CD4-positive, alpha-beta T cell (primary cell): ENCODE measurements around the gene CALCR. TPM values are rescaled to one million over a fixed set of nuclear protein-coding genes. Genes with fewer than 3 reads are reported as not detected.
A peak's percentile ranks its signal among the peaks of the same experiment; 100 is the strongest.

ENCODE experiments used
- ATAC-seq: fragments of 200-7000 bp; cut with Tn5 transposase; one replicate; pipeline ENCODE4 v1.10.0; 2022; ENCODE audit warnings: mild to moderate bottlenecking; ENCODE audit not compliant: poor library complexity
- CTCF ChIA-PET: fragments of 350-600 bp; sonication (Branson Sonifier 250); formaldehyde crosslinking; loops from one replicate; lab custom pipeline; 2021; ENCODE audit warnings: antibody characterized with exemption, inconsistent platforms; lab: Charles Lee
- POLR2A ChIA-PET: fragments of 350-600 bp; sonication (Branson Sonifier 250); formaldehyde crosslinking; loops from one replicate; lab custom pipeline; 2021; ENCODE audit warnings: antibody characterized with exemption, inconsistent platforms; lab: Charles Lee
- DNase-seq, 14 experiments: peaks; one replicate each; pipeline ENCODE4 v3.0.0-alpha.2; 2013 to 2020; ENCODE audit warnings: mixed read lengths in 2 of 14
- H3K27ac ChIP-seq, 2 donors: one replicate each; pipeline versions ENCODE4 v1.5.1 to v1.7.0; 2013; ENCODE audit warnings: low read length in 2 of 2, low read depth in 1 of 2, mild to moderate bottlenecking in 1 of 2
- H3K27me3 ChIP-seq, 2 experiments: 1 replicate in 1 of 2; 2 replicates in 1 of 2; pipeline versions ENCODE4 v1.6.1 to v1.7.0; 2013; ENCODE audit warnings: low read length in 2 of 2, control low read depth in 1 of 2, mild to moderate bottlenecking in 1 of 2, moderate library complexity in 1 of 2; ENCODE audit not compliant: insufficient read depth in 2 of 2, control insufficient read depth in 1 of 2
- H3K36me3 ChIP-seq: one replicate; pipeline ENCODE4 v1.6.1; 2013; ENCODE audit warnings: low read length, control low read depth; ENCODE audit not compliant: insufficient read depth
- H3K4me1 ChIP-seq: one replicate; pipeline ENCODE4 v1.6.1; 2013; ENCODE audit warnings: low read length, control low read depth; ENCODE audit not compliant: insufficient read depth
- H3K4me3 ChIP-seq: one replicate; pipeline ENCODE4 v1.5.1; 2013; ENCODE audit warnings: mild to moderate bottlenecking, low read length, moderate library complexity
- H3K9me3 ChIP-seq, 2 experiments: 1 replicate in 1 of 2; 2 replicates in 1 of 2; pipeline versions ENCODE4 v1.6.1 to v1.7.0; 2013; ENCODE audit warnings: low read length in 2 of 2, mild to moderate bottlenecking in 2 of 2, control low read depth in 1 of 2, moderate library complexity in 1 of 2; ENCODE audit not compliant: control insufficient read depth in 1 of 2, insufficient read depth in 1 of 2
- H3K27ac Mint-ChIP-seq: one replicate; pipeline ENCODE4 v1.8.0; 2020; ENCODE audit warnings: mixed read lengths
- H3K27me3 Mint-ChIP-seq: one replicate; pipeline ENCODE4 v1.8.0; 2021; ENCODE audit warnings: mixed read lengths
- H3K36me3 Mint-ChIP-seq: one replicate; pipeline ENCODE4 v1.8.0; 2021; ENCODE audit warnings: low read depth, mixed read lengths
- H3K4me1 Mint-ChIP-seq: one replicate; pipeline ENCODE4 v1.8.0; 2021; ENCODE audit warnings: low read depth, mixed read lengths
- H3K4me3 Mint-ChIP-seq: one replicate; pipeline ENCODE4 v1.8.0; 2020; ENCODE audit warnings: mild to moderate bottlenecking, mixed read lengths
- H3K9me3 Mint-ChIP-seq: one replicate; pipeline ENCODE4 v1.8.0; 2020; ENCODE audit warnings: mixed read lengths
- intact Hi-C, 2 experiments: fragments of 100-400 bp; cut with DNase I in 1 of 2; cut with micrococcal nuclease in 1 of 2; formaldehyde crosslinking; loops; one replicate each; pipeline versions ENCODE4 v1.15.1 to v1.9.0; 2023 to 2025; cut with DNase I, micrococcal nuclease
- total RNA-seq, 174 experiments: library from RNA in 2 of 174; stranded (reverse) in 2 of 174; gene quantifications; one replicate each; pipeline ENCODE4 v1.2.3 and lab custom pipeline; 2021 to 2026
- TF ChIP-seq, protein P1 (sequence below): fragments of 200-600 bp; IDR thresholded peaks from one replicate; pipeline ENCODE4 v1.8.0; 2022; ENCODE audit warnings: antibody characterized with exemption, mild to moderate bottlenecking

The CALCR gene
- total RNA-seq, 2 experiments from 2014 or later: not detected

DNA sequence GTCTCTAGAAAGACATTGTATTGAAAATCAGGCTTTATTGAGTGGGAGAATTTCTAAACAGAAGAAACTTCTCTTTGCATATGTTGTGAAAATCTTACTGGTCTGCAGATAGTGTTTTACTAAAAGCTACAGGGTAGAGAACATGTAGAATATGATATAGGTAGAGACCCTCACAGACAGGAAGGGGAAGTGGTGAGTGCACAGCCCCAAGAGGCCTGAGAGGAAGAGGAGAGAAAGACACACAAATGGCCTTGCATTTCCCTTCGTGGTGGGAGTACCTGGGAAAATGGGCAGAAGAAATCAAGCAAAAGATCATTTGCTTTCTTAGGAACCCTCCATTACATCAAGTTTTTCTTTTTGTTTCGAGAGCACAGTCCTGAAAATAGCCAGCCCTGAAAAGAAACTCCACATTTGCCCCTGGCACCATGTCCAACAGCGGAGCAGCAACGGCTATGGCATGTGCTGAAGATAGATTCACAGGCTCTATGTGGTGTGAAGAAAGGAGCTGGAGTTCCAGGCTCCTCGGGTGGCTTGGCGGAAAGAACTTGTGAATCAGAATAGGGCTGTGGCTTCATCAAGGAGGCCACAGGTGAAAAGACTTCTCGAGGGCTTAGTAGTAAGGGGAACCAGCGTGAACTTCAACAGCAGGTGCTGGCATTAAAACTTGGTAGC lies 143.5 kb downstream of the CALCR start:
- no peak overlapping the region for H3K4me3 ChIP-seq
- intact Hi-C loops: no loop called here
- Mint-ChIP-seq H3K27ac (no peak overlapping the region), H3K4me3 (no peak overlapping the region), H3K4me1 (no peaks in the 10 kb centered on the region), H3K27me3 (peaks cover 8% of the 10 kb centered on the region), H3K9me3 (no peaks in the 10 kb centered on the region), H3K36me3 (no peaks in the 10 kb centered on the region)
- H3K9me3 ChIP-seq: peaks cover 0 to 3% of the 10 kb centered on the region in 2 experiments
- ATAC-seq: no peak
- CTCF ChIA-PET: no interaction called here
- POLR2A ChIA-PET: no interaction called here
- no peaks in the 10 kb centered on the region for H3K27me3 ChIP-seq
- TF ChIP-seq, protein P1, sequence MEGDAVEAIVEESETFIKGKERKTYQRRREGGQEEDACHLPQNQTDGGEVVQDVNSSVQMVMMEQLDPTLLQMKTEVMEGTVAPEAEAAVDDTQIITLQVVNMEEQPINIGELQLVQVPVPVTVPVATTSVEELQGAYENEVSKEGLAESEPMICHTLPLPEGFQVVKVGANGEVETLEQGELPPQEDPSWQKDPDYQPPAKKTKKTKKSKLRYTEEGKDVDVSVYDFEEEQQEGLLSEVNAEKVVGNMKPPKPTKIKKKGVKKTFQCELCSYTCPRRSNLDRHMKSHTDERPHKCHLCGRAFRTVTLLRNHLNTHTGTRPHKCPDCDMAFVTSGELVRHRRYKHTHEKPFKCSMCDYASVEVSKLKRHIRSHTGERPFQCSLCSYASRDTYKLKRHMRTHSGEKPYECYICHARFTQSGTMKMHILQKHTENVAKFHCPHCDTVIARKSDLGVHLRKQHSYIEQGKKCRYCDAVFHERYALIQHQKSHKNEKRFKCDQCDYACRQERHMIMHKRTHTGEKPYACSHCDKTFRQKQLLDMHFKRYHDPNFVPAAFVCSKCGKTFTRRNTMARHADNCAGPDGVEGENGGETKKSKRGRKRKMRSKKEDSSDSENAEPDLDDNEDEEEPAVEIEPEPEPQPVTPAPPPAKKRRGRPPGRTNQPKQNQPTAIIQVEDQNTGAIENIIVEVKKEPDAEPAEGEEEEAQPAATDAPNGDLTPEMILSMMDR: no peak
- H3K4me1 ChIP-seq: no peaks in the 10 kb centered on the region
- H3K27ac ChIP-seq: no peak overlapping the region
- no peak for DNase-seq
- no peaks in the 10 kb centered on the region for H3K36me3 ChIP-seq

DNA sequence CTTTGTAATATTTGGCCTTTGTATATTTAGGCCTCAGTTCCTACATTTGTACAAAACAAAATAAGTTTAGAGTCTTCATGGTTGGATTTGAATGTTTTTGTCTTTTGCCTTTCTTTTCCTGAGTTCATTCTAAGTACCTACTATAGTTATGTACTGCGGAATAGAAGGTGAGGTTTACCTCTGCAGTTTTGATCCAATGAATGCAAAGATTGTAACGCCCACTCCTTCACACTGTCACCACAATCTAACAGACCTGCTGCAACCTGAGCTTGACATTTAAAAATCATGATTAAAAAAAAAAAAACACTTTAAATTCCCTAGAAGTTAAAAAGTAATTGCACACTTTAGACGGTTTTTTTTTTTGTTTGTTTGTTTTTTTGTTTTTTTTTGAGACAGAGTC lies 145.0 kb downstream of the CALCR start:
- H3K9me3 ChIP-seq: peaks cover 0 to 3% of the 10 kb centered on the region in 2 experiments
- POLR2A ChIA-PET: no interaction called here
- Mint-ChIP-seq H3K4me1 (no peaks in the 10 kb centered on the region), H3K27ac (no peak overlapping the region), H3K4me3 (no peak overlapping the region), H3K36me3 (no peaks in the 10 kb centered on the region), H3K27me3 (peaks cover 4% of the 10 kb centered on the region), H3K9me3 (no peaks in the 10 kb centered on the region)
- TF ChIP-seq, protein P1: no peak
- H3K4me1 ChIP-seq: no peaks in the 10 kb centered on the region
- ATAC-seq (no peak), DNase-seq (peak in 1 of 14 experiments; percentile 3)
- intact Hi-C loops: no loop called here
- no peaks in the 10 kb centered on the region for H3K36me3 ChIP-seq
- H3K27me3 ChIP-seq: no peaks in the 10 kb centered on the region
- CTCF ChIA-PET: no interaction called here
- no peak overlapping the region for H3K27ac ChIP-seq
- no peak overlapping the region for H3K4me3 ChIP-seq

DNA sequence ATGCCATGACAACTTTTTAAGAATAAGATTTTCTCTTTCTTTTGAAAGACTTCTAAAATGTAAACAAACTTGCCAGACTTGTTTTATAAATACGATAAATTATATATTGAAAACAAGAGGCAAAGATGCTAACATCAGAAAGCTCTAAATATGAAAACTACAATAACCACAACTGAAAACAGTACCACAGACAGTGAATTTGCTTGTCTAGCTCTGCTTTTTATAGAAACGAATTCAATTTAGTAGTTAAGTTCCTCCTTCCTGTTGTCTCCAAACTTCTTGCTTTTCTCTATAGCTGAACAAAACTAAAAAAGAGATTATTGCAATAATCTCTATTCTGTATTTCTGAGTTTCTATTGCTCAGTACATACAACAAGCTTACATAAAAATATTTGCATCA lies 147.4 kb downstream of the CALCR start:
- DNase-seq: no peak
- Histone ChIP-seq H3K27ac (no peak overlapping the region), H3K36me3 (no peaks in the 10 kb centered on the region), H3K27me3 (no peaks in the 10 kb centered on the region), H3K4me1 (no peaks in the 10 kb centered on the region), H3K4me3 (no peak overlapping the region), H3K9me3 (peaks cover 0 to 3% of the 10 kb centered on the region in 2 experiments)
- Mint-ChIP-seq H3K4me1 (no peaks in the 10 kb centered on the region), H3K36me3 (no peaks in the 10 kb centered on the region), H3K4me3 (no peak overlapping the region), H3K27me3 (peaks cover 15% of the 10 kb centered on the region), H3K9me3 (no peaks in the 10 kb centered on the region), H3K27ac (no peak overlapping the region)
- ChIA-PET POLR2A (no interaction called here), CTCF (no interaction called here)
- intact Hi-C loops: no loop called here
- ATAC-seq: no peak
- TF ChIP-seq, protein P1: no peak
